GM21423 (cell line): ENCODE measurements around the gene BNC2.
"Not testable (repeated sequence)": the region's sequence is repeated elsewhere in the genome, so short reads cannot be mapped to it uniquely, and the experiment has no call there.

Experiments used
- ATAC-seq: cut with Tn5 transposase; IDR thresholded peaks from one replicate; pipeline ENCODE4 v1.9.1; 2021; ENCODE audit warnings: mild to moderate bottlenecking, moderate library complexity; ENCODE audit not compliant: unreplicated experiment

BNC2 gene

GRCh38 chr9:16870596-16871335 lies at the start of gene BNC2:
BNC2 (minus strand) TSS chr9:16870670; CDS start chr9:16870648, 22 bp downstream.
- ATAC-seq = no peak

GRCh38 chr9:16918920-16919319 lies 48.5 kb upstream of the BNC2 start:
- no peak for ATAC-seq

GRCh38 chr9:16915126-16915831 lies 44.8 kb upstream of the BNC2 start:
- ATAC-seq = no peak

- ATAC-seq = no peak
These were observed 41.7 kb upstream of the BNC2 start for GRCh38 chr9:16912197-16912596.

GRCh38 chr9:16908206-16908605 lies 37.7 kb upstream of the BNC2 start:
- not testable (repeated sequence) for ATAC-seq

- no peak for ATAC-seq
These were observed 34.2 kb upstream of the BNC2 start for GRCh38 chr9:16904655-16905054.

GRCh38 chr9:16901590-16901989 lies 31.1 kb upstream of the BNC2 start:
- no peak for ATAC-seq

GRCh38 chr9:16899606-16900005 lies 29.1 kb upstream of the BNC2 start:
- ATAC-seq = no peak

GRCh38 chr9:16898464-16898863 lies 28.0 kb upstream of the BNC2 start:
- ATAC-seq = no peak

- ATAC-seq = no peak
These were observed 18.1 kb upstream of the BNC2 start for GRCh38 chr9:16888594-16888993.

- ATAC-seq = no peak
These were observed 15.5 kb upstream of the BNC2 start for GRCh38 chr9:16885931-16886330.

GRCh38 chr9:16884952-16885513 lies 14.6 kb upstream of the BNC2 start:
- ATAC-seq = no peak

- ATAC-seq = no peak
These were observed 13.9 kb upstream of the BNC2 start for GRCh38 chr9:16884373-16884772.

- ATAC-seq = no peak
These were observed 13.1 kb upstream of the BNC2 start for GRCh38 chr9:16883586-16883985.

GRCh38 chr9:16882440-16882839 lies 12.0 kb upstream of the BNC2 start:
- ATAC-seq = not testable (repeated sequence)

GRCh38 chr9:16879416-16879815 lies 8.9 kb upstream of the BNC2 start:
- no peak for ATAC-seq

- no peak for ATAC-seq
These were observed 6.8 kb upstream of the BNC2 start for GRCh38 chr9:16877256-16877655.

GRCh38 chr9:16873126-16873802 lies 2.8 kb upstream of the BNC2 start:
- ATAC-seq = no peak

GRCh38 chr9:16871336-16872151 lies 1.1 kb upstream of the BNC2 start:
- no peak for ATAC-seq

GRCh38 chr9:16869882-16870595 lies 431 bp downstream of the BNC2 start:
- no peak for ATAC-seq
